MM.1S (cell line): ENCODE measurements around the gene NUP210L.

Experiments used
- DNase-seq: peaks from one replicate; pipeline ENCODE4 v3.0.0-alpha.2; 2015
- H2AFZ ChIP-seq: fragments of 300-600 bp; sonication (generic); 2 replicates; pipeline ENCODE4 v1.6.0; 2016; ENCODE audit warnings: antibody characterized with exemption, low read length
- H3F3A ChIP-seq: fragments of 300-600 bp; sonication (generic); 2 replicates; pipeline ENCODE4 v1.6.1; 2016; ENCODE audit warnings: mild to moderate bottlenecking, antibody characterized with exemption, low read length, moderate library complexity, mixed read lengths; ENCODE audit not compliant: insufficient read depth
- H3K27ac ChIP-seq: fragments of 300-600 bp; sonication (generic); 2 replicates; pipeline ENCODE4 v1.5.1; 2016; ENCODE audit warnings: mild to moderate bottlenecking, low read length
- H3K27me3 ChIP-seq: fragments of 300-600 bp; sonication (generic); replicated peaks from 2 replicates; pipeline ENCODE4 v1.6.0; 2016; ENCODE audit warnings: low read length; ENCODE audit not compliant: insufficient read depth
- H3K36me3 ChIP-seq: fragments of 300-600 bp; sonication (generic); replicated peaks from 2 replicates; pipeline ENCODE4 v1.6.1; 2016; ENCODE audit warnings: mild to moderate bottlenecking, low read length, mixed read lengths; ENCODE audit not compliant: insufficient read depth
- H3K4me1 ChIP-seq: fragments of 300-600 bp; sonication (generic); 2 replicates; pipeline ENCODE4 v1.6.1; 2016; ENCODE audit warnings: low read length, mixed read lengths
- H3K4me2 ChIP-seq: fragments of 300-600 bp; sonication (generic); 2 replicates; pipeline ENCODE4 v1.6.0; 2016; ENCODE audit warnings: low read depth, low read length
- H3K4me3 ChIP-seq: fragments of 300-600 bp; sonication (generic); 2 replicates; pipeline ENCODE4 v1.5.1; 2016; ENCODE audit warnings: low read length, mixed read lengths
- H3K79me2 ChIP-seq: fragments of 300-600 bp; sonication (generic); 2 replicates; pipeline ENCODE4 v1.6.1; 2016; ENCODE audit warnings: mixed run types, low read length, mixed read lengths
- H3K9ac ChIP-seq: fragments of 300-600 bp; sonication (generic); 2 replicates; pipeline ENCODE4 v1.6.1; 2016; ENCODE audit warnings: low read length, mixed read lengths
- H3K9me2 ChIP-seq: fragments of 300-600 bp; sonication (generic); replicated peaks from 2 replicates; pipeline ENCODE4 v1.6.1; 2016; ENCODE audit warnings: mild to moderate bottlenecking, low read length, mixed read lengths; ENCODE audit not compliant: insufficient read depth
- H3K9me3 ChIP-seq: fragments of 300-600 bp; sonication (generic); replicated peaks from 2 replicates; pipeline ENCODE4 v1.6.1; 2016; ENCODE audit warnings: mild to moderate bottlenecking, low read length, mixed read lengths; ENCODE audit not compliant: insufficient read depth
- H4K20me1 ChIP-seq: fragments of 300-600 bp; sonication (generic); 2 replicates; pipeline ENCODE4 v1.6.1; 2016; ENCODE audit warnings: mild to moderate bottlenecking, low read length, moderate library complexity, mixed read lengths; ENCODE audit not compliant: insufficient read depth
- CTCF ChIP-seq: fragments of 300-600 bp; sonication (generic); IDR thresholded peaks from 2 replicates; pipeline ENCODE4 v1.5.1; 2016; ENCODE audit warnings: antibody characterized with exemption, low read length, mixed read lengths
- EZH2 ChIP-seq: fragments of 300-600 bp; sonication (generic); optimal IDR thresholded peaks from 2 replicates; pipeline ENCODE3; 2017; ENCODE audit warnings: low read depth, mild to moderate bottlenecking, antibody characterized with exemption, low read length, mixed read lengths
- EZH2phosphoT487 ChIP-seq: fragments of 300-600 bp; sonication (generic); IDR thresholded peaks from 2 replicates; pipeline ENCODE4 v1.6.1; 2018; ENCODE audit warnings: antibody characterized with exemption, low read length

The NUP210L gene

GRCh38 chr1:154193821-154194220, 38.9 kb upstream of the NUP210L start:
- peak overlapping the region; percentile 66 for H2AFZ ChIP-seq
- no peaks in the 10 kb centered on the region for H3K36me3 ChIP-seq
- no peaks in the 10 kb centered on the region for H3K9me3 ChIP-seq
- TF ChIP-seq EZH2, result no peak
- TF ChIP-seq CTCF, result no peak
- TF ChIP-seq EZH2phosphoT487, result no peak
- peak overlapping the region; percentile 76 for H3K4me2 ChIP-seq
- peaks cover 16% of the 10 kb centered on the region for H3K4me1 ChIP-seq
- no peak overlapping the region for H3K27ac ChIP-seq
- no peaks in the 10 kb centered on the region for H3K9me2 ChIP-seq
- H3K27me3 ChIP-seq, result no peaks in the 10 kb centered on the region
- peak overlapping the region; percentile 12; the same call in 1 of the 2 replicates for H3K9ac ChIP-seq
- DNase-seq, result peak; percentile 24
- H4K20me1 ChIP-seq, result no peaks in the 10 kb centered on the region
- H3K4me3 ChIP-seq, result peak overlapping the region; percentile 39
- no peaks in the 10 kb centered on the region for H3K79me2 ChIP-seq
- no peaks in the 10 kb centered on the region for H3F3A ChIP-seq

- Histone ChIP-seq H4K20me1 (no peaks in the 10 kb centered on the region), H3K9me2 (no peaks in the 10 kb centered on the region), H3K4me3 (no peak overlapping the region), H3K27ac (no peak overlapping the region), H3F3A (peaks cover 3% of the 10 kb centered on the region), H3K4me2 (no peak overlapping the region), H2AFZ (no peak overlapping the region), H3K9ac (no peak overlapping the region), H3K9me3 (no peaks in the 10 kb centered on the region), H3K36me3 (no peaks in the 10 kb centered on the region), H3K79me2 (no peaks in the 10 kb centered on the region), H3K27me3 (no peaks in the 10 kb centered on the region), H3K4me1 (peaks cover 21% of the 10 kb centered on the region)
- DNase-seq, result no peak
- TF ChIP-seq EZH2phosphoT487 (no peak), CTCF (no peak), EZH2 (no peak)
These were observed 37.6 kb upstream of the NUP210L start for GRCh38 chr1:154192476-154192875.

GRCh38 chr1:154191990-154192461, 37.2 kb upstream of the NUP210L start, which contains the start of gene TPM3:
TPM3 (minus strand) TSS chr1:154192100; CDS start chr1:154192018, 82 bp downstream.
- TF ChIP-seq EZH2phosphoT487, result no peak
- no peak for TF ChIP-seq EZH2
- no peak for TF ChIP-seq CTCF
- Histone ChIP-seq H3K9ac (no peak within 1 kb of the TSS), H3K4me2 (no peak within 1 kb of the TSS), H3K4me1 (peaks cover 24% of the 10 kb centered on the region), H4K20me1 (no peaks in the 10 kb centered on the region), H2AFZ (no peak within 1 kb of the TSS), H3F3A (peaks cover 8% of the 10 kb centered on the region), H3K79me2 (no peaks in the 10 kb centered on the region), H3K27ac (no peak within 1 kb of the TSS), H3K4me3 (no peak within 1 kb of the TSS), H3K9me2 (no peaks in the 10 kb centered on the region), H3K36me3 (no peaks in the 10 kb centered on the region), H3K27me3 (no peaks in the 10 kb centered on the region), H3K9me3 (no peaks in the 10 kb centered on the region)
- no peak for DNase-seq
